Measurements from ENCODE around the gene LRRC4B. TPM values are rescaled to one million over a fixed set of nuclear protein-coding genes. Genes with fewer than 3 reads are reported as not detected.
A peak's percentile ranks its signal among the peaks of the same experiment; 100 is the strongest.

The LRRC4B gene
- total RNA-seq, 8 experiments from 2014 or later, result 0.10 to 45.8 (median 17.2) TPM

- Histone ChIP-seq H3K27ac (no peak overlapping the region), H3K4me3 (peak overlapping the region in 1 of 5 donors; percentile 14), H3K4me1 (replicated peaks in 1 of 2) (peaks cover 13 to 27% of the 10 kb centered on the region in 2 donors)
- ATAC-seq (replicated peaks in 6 of 8), result peak; percentile 37 to 76 (median 70)
- WGBS, 10 experiments, result 15 to 66% (median 34%) methylated on average over 3 to 14 of the region's 27 CpGs; no CpG with 5 or more reads in 6 of the 10 experiments
- in situ Hi-C loops (cut with MboI; ENCODE audit: low pct_unique_long_range_greater_than_20kb in 2 of 9, low sequenced_read_pairs in 9 of 9, unreplicated experiment in 9 of 9), result no loop called here
Observed at GRCh38 chr19:50500060-50500752, 68.0 kb downstream of the LRRC4B start.

GRCh38 chr19:50498219-50499056 lies 69.8 kb downstream of the LRRC4B start:
- H3K27ac ChIP-seq, result no peak overlapping the region
- no peak overlapping the region for H3K4me3 ChIP-seq
- no peak for ATAC-seq (replicated peaks in 6 of 8)
- WGBS, 10 experiments, result 17 to 79% (median 42%) methylated on average over 1 to 11 of the region's 11 CpGs; no CpG with 5 or more reads in 1 of the 10 experiments
- in situ Hi-C loops (cut with MboI; ENCODE audit: low pct_unique_long_range_greater_than_20kb in 2 of 9, low sequenced_read_pairs in 9 of 9, unreplicated experiment in 9 of 9), result no loop called here
- peaks cover 13 to 27% of the 10 kb centered on the region in 2 donors for H3K4me1 ChIP-seq (replicated peaks in 1 of 2)

GRCh38 chr19:50497022-50497405 lies 71.2 kb downstream of the LRRC4B start:
- no peak overlapping the region for H3K27ac ChIP-seq
- 0 to 64% (median 50%) methylated on average over 1 to 7 of the region's 8 CpGs; no CpG with 5 or more reads in 1 of the 10 experiments for WGBS, 10 experiments

GRCh38 chr19:50496189-50497021 lies 71.8 kb downstream of the LRRC4B start:
- in situ Hi-C loops (cut with MboI; ENCODE audit: low pct_unique_long_range_greater_than_20kb in 2 of 9, low sequenced_read_pairs in 9 of 9, unreplicated experiment in 9 of 9), result no loop called here
- no peak overlapping the region for H3K27ac ChIP-seq
- peaks cover 23 to 36% of the 10 kb centered on the region in 2 donors for H3K4me1 ChIP-seq (replicated peaks in 1 of 2)
- WGBS, 10 experiments, result 47 to 82% (median 55%) methylated on average over 1 to 21 of the region's 30 CpGs; no CpG with 5 or more reads in 3 of the 10 experiments
- H3K4me3 ChIP-seq, result no peak overlapping the region
- peak in 7 of 8 experiments; percentile 11 to 85 (median 79) for ATAC-seq (replicated peaks in 6 of 8)

More at GRCh38 chr19:50497022-50497405, 71.2 kb downstream of the LRRC4B start:
- no peak overlapping the region for H3K4me3 ChIP-seq
- in situ Hi-C loops (cut with MboI; ENCODE audit: low pct_unique_long_range_greater_than_20kb in 2 of 9, low sequenced_read_pairs in 9 of 9, unreplicated experiment in 9 of 9), result no loop called here
- peaks cover 17 to 32% of the 10 kb centered on the region in 2 donors for H3K4me1 ChIP-seq (replicated peaks in 1 of 2)
- ATAC-seq (replicated peaks in 6 of 8), result peak in 1 of 8 experiments; percentile 3

GRCh38 chr19:50495020-50495531 lies 73.2 kb downstream of the LRRC4B start:
- ATAC-seq (replicated peaks in 6 of 8), result no peak
- in situ Hi-C loops (cut with MboI; ENCODE audit: low pct_unique_long_range_greater_than_20kb in 2 of 9, low sequenced_read_pairs in 9 of 9, unreplicated experiment in 9 of 9), result no loop called here
- Histone ChIP-seq H3K27ac (no peak overlapping the region), H3K4me3 (no peak overlapping the region), H3K4me1 (replicated peaks in 1 of 2) (peaks cover 19 to 34% of the 10 kb centered on the region in 2 donors)
- WGBS, 10 experiments, result 35 to 100% (median 68%) methylated on average over 1 to 5 of the region's 5 CpGs; no CpG with 5 or more reads in 1 of the 10 experiments

GRCh38 chr19:50494186-50495019 lies 73.8 kb downstream of the LRRC4B start:
- H3K27ac ChIP-seq, result no peak overlapping the region
- ATAC-seq (replicated peaks in 6 of 8), result no peak
- H3K4me3 ChIP-seq, result no peak overlapping the region
- in situ Hi-C loops (cut with MboI; ENCODE audit: low pct_unique_long_range_greater_than_20kb in 2 of 9, low sequenced_read_pairs in 9 of 9, unreplicated experiment in 9 of 9), result no loop called here
- H3K4me1 ChIP-seq (replicated peaks in 1 of 2), result peaks cover 19 to 33% of the 10 kb centered on the region in 2 donors
- 0 to 86% (median 55%) methylated on average over 1 to 5 of the region's 7 CpGs; no CpG with 5 or more reads in 2 of the 10 experiments for WGBS, 10 experiments

GRCh38 chr19:50493171-50493570 lies 75.1 kb downstream of the LRRC4B start:
- no peak for ATAC-seq (replicated peaks in 6 of 8)
- Histone ChIP-seq H3K4me3 (no peak overlapping the region), H3K4me1 (replicated peaks in 1 of 2) (peaks cover 19 to 33% of the 10 kb centered on the region in 2 donors), H3K27ac (no peak overlapping the region)
- WGBS, 10 experiments, result no CpG with 5 or more reads among the region's 8 CpGs
- in situ Hi-C loops (cut with MboI; ENCODE audit: low pct_unique_long_range_greater_than_20kb in 2 of 9, low sequenced_read_pairs in 9 of 9, unreplicated experiment in 9 of 9), result no loop called here

- no peak overlapping the region for H3K4me3 ChIP-seq
- ATAC-seq (replicated peaks in 6 of 8), result peak; percentile 28 to 78 (median 58)
- H3K4me1 ChIP-seq (replicated peaks in 1 of 2), result peaks cover 19 to 33% of the 10 kb centered on the region in 2 donors
- no peak overlapping the region for H3K27ac ChIP-seq
- 11 to 40% methylated on average over 1 to 3 of the region's 12 CpGs; no CpG with 5 or more reads in 8 of the 10 experiments for WGBS, 10 experiments
- in situ Hi-C loops (cut with MboI; ENCODE audit: low pct_unique_long_range_greater_than_20kb in 2 of 9, low sequenced_read_pairs in 9 of 9, unreplicated experiment in 9 of 9), result no loop called here
Observed at GRCh38 chr19:50492303-50493052, 75.8 kb downstream of the LRRC4B start.

- Histone ChIP-seq H3K4me1 (replicated peaks in 1 of 2) (peaks cover 16 to 21% of the 10 kb centered on the region in 2 donors), H3K4me3 (no peak overlapping the region), H3K27ac (peak overlapping the region in 1 of 2 donors; percentile 64)
- in situ Hi-C loops (cut with MboI; ENCODE audit: low pct_unique_long_range_greater_than_20kb in 2 of 9, low sequenced_read_pairs in 9 of 9, unreplicated experiment in 9 of 9), result no loop called here
- 4 to 100% (median 55%) methylated on average over 1 to 11 of the region's 26 CpGs; no CpG with 5 or more reads in 2 of the 10 experiments for WGBS, 10 experiments
- ATAC-seq (replicated peaks in 6 of 8), result peak in 5 of 8 experiments; percentile 64 to 84 (median 78)
Observed at GRCh38 chr19:50490991-50491472, 77.2 kb downstream of the LRRC4B start.

- 63 to 100% (median 82%) methylated on average over 1 to 13 of the region's 18 CpGs; no CpG with 5 or more reads in 3 of the 10 experiments for WGBS, 10 experiments
- ATAC-seq (replicated peaks in 6 of 8), result no peak
- Histone ChIP-seq H3K4me3 (no peak overlapping the region), H3K27ac (peak overlapping the region in 1 of 2 donors; percentile 64), H3K4me1 (replicated peaks in 1 of 2) (peaks cover 16 to 21% of the 10 kb centered on the region in 2 donors)
- in situ Hi-C loops (cut with MboI; ENCODE audit: low pct_unique_long_range_greater_than_20kb in 2 of 9, low sequenced_read_pairs in 9 of 9, unreplicated experiment in 9 of 9), result no loop called here
Observed at GRCh38 chr19:50490411-50490811, 77.8 kb downstream of the LRRC4B start.

- H3K4me1 ChIP-seq (replicated peaks in 1 of 2), result peaks cover 16 to 21% of the 10 kb centered on the region in 2 donors
- no peak overlapping the region for H3K27ac ChIP-seq
- WGBS, 10 experiments, result 23 to 53% (median 40%) methylated on average over 2 to 15 of the region's 24 CpGs; no CpG with 5 or more reads in 2 of the 10 experiments
- in situ Hi-C loops (cut with MboI; ENCODE audit: low pct_unique_long_range_greater_than_20kb in 2 of 9, low sequenced_read_pairs in 9 of 9, unreplicated experiment in 9 of 9), result no loop called here
- H3K4me3 ChIP-seq, result no peak overlapping the region
- ATAC-seq (replicated peaks in 6 of 8), result no peak
Observed at GRCh38 chr19:50489461-50490011, 78.7 kb downstream of the LRRC4B start.
